HG02885 (cell line): ENCODE data around the gene TFF1.

Experiments used
- ATAC-seq: cut with Tn5 transposase; IDR thresholded peaks from one replicate; pipeline ENCODE4 v1.9.1; 2021; ENCODE audit warnings: mild to moderate bottlenecking; ENCODE audit not compliant: unreplicated experiment, poor library complexity

TFF1 gene

DNA sequence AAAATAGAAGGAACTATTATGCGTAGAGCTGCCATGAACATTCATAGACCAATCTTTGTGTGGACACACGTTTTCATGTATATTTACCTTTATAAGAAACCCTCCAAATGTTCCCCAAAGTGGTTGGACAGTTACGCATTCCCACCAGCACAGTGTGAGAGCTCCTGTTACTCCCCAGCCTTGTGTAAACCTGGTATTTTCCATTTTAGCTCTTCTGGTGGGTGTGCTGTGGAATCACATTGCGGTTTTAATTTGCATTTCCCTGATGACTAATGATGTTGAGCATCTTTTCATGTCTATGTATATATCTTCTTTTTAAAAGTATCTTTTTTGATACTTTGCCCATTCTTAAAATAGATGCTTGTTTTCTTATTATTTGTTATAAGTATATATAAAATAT, 34.2 kb upstream of the TFF1 start:
- no peak for ATAC-seq

- ATAC-seq = no peak
These were observed 32.2 kb upstream of the TFF1 start for GRCh38 chr21:42398436-42399028.

GRCh38 chr21:42397746-42398394, 31.5 kb upstream of the TFF1 start:
- no peak for ATAC-seq

GRCh38 chr21:42396799-42397745, 30.7 kb upstream of the TFF1 start:
- no peak for ATAC-seq

DNA sequence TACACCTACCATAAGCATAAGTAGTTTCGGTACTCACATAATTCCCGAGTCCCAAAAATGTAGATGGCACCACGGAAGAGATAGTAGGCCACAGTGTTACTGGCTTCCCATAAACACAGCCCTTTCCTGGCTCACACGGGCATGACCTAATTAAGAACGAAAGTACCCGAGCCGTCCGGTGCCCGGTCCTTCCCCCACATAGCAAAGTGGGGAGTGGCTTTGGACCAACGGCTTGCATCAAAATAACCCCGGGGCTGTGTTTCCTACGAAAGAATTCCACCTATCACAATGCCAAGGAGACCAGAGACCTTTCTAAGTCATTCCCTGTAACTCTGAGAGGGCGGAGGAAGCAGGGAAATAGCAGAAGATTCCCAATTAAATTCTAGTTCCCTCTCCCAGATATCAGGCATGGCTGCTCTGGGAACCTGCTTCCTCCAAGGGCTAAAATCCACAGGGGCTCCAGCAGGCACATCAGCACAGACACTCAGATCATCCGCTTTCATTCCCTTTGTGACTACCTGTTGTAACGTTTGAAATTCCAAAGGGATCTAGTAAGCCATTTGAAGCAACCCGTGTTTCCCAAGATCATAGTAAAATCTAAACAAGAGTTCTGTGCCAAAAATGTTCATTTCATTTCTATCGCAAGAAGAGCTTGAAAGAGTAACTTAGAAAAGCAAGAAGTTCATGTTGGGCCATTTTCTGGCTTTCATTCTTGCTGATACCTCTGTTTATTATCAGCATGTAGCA, 29.7 kb upstream of the TFF1 start, which contains the start of gene TMPRSS3:
Gene TMPRSS3 (minus strand): TSS at position 148 of the 747 bp plus-strand sequence. CDS start 635 bp downstream, outside the sequence.
- no peak for ATAC-seq

DNA sequence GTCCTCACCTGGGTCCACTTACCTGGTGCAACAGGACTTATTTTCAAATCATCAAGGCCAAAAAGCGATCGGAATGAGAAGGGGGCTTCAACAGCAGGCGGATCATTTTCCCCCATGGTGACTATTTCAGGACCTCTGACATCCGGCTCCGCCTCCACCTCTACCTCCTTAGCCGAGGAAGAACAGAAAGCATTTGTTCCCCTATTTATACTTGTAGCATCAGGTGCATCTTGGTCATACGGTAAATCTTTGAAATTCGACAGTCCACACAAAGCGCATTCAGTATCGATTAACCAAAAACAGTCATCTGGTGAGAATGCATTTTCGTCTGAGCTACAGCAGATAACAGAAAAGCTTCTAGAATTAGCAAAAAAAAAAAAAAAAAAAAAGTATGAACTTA, 29.0 kb upstream of the TFF1 start:
- no peak for ATAC-seq

DNA sequence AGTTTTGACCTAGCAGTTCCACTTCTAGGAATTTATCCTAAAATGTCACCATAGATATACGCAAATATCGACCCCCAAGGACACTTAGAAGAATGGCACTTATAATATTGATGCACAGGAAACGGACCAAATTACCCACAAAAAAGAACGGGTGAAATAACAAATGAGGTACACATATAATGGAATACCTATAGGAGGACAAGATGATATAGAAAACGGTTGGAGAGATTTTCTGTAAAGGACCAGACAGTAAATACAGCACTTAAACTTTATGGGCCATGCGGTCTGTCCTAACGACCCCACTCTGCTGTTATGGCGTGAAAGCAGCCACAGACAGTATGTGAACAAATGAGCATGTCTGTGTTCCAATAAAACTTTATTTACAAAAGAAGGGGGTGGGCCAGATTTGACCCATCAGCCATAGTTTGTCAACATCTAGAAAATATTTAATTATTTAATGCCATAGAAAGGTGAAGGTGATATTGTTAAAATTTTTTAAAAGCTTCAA, 27.2 kb upstream of the TFF1 start:
- ATAC-seq = no peak

- peak; percentile 65 for ATAC-seq
These were observed 26.6 kb upstream of the TFF1 start for GRCh38 chr21:42392731-42393442.

DNA sequence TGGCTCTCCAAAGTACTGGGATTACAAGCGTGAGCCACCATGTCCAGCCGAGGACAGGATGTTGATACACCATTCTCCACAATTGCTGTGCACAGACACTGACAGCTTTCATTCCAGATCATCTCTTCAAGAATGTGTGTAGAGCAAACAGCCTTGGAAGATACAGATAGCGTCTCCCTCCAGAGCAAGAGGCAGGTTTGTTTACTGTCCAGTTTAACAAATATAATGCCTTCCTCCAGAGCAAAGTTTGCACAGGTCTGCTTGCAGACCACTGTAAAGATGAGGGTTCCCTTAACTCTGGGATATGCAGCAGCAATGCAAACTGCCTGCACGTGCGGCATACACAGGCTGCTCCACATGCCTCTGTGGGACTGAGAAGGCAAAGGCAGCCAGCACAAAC, 25.0 kb upstream of the TFF1 start:
- ATAC-seq = no peak

- ATAC-seq = no peak
These were observed 24.4 kb upstream of the TFF1 start for GRCh38 chr21:42390696-42391095.

GRCh38 chr21:42390193-42390592, 23.9 kb upstream of the TFF1 start:
- no peak for ATAC-seq

- ATAC-seq = no peak
These were observed 23.1 kb upstream of the TFF1 start for GRCh38 chr21:42389449-42389835.

DNA sequence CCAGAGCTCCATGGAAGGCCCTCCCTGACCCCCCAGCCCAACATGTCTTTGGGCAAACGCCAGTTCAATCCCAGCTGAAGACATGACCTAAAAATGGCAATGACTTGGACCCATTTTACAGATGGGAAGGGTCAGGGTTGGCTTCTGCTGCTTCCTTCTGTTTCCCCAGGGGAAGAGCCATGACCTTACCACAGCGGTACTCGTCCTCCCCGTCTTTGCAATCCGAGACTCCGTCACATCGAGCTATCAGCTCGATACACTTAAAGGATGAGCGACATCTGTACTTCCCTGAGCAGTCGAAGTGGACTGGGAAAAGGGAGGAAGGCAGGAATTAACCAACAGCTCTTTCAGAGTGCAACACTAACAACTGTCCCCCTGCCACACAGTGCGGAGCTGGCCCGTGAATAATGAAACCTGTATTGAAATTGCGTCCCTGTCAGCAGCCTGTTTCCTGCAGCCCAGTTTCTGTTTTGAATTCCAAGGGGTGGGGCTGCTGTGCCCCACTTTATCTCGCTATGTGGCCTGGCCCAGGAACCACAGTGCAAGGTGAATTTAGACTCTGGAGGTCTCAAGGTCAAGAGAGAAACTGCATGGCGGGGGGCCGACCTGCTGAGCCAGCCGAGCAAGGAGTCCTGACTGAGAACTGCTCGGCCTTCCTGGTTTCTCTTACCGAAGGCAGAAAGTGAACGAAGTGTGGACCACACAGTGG, 22.6 kb upstream of the TFF1 start:
- no peak for ATAC-seq

- no peak for ATAC-seq
These were observed 21.6 kb upstream of the TFF1 start for GRCh38 chr21:42387843-42388340.

DNA sequence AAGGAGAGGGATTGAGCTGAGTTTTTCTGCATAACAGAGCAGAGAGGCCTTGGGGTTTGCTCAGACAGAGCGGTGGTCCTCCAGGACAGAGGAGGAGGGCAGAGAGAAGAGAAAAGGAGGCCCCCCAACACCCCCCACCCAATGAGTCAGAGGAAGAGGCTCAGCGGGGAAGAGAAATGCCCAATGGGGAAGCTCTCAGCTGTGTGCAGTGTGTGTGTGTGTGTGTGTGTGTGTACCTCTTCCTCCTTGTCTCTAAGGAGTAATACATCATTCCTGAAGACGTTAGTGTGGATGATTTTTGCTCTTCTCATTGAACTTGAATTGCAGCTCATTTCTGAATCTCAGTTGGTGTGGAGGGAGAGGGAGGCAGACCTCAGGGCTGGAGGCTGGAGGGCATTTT, 20.8 kb upstream of the TFF1 start:
- ATAC-seq = no peak

DNA sequence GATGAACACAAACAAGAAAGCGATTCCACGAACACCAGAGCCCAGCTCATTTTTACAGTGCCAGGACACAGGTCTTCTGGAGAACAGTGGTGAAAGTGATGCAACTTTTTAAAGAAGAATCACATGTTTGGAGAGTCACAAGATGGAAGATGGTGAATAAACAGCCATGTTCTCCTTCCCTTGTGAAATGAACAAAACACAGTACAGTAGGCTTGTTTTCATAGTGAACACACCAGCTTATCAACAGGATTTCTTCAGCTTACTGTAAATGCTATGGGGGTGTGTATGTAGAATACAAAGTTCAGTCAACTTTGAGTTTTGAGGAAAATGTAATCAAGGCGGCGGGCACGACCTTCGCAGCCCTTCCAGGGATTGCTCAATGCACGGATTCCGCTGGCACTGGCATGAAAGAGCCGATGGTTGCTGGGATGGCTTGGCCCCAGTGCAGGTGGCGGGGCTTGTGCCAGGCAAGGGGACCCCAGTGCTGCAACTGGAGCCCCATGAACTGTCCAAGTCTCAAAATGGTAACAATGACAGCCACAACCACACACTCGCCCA, 19.8 kb upstream of the TFF1 start:
- ATAC-seq = no peak

GRCh38 chr21:42385619-42386018, 19.3 kb upstream of the TFF1 start:
- no peak for ATAC-seq

DNA sequence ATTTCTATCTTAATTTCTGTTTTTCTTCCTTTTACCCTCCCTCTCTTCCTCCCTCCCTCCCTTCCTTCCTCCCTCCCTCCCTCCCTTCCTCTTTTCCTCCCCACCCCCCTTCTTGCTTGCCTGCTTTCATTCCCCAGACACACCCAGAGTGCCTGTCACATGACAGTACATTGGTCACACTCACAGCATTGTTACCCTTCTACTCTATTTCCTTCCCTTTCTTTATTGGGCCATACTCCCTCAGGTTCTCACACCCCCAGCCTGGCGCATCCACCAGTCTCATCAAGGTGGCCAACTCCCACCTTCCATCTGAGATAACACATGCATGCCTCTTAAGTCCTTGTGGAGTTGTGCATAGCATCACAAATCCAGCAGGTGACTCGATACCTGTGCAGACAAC, 18.7 kb upstream of the TFF1 start:
- ATAC-seq = no peak
